AG10803 (cell line): ENCODE data around the gene DHX58.

Experiments used
- DNase-seq: peaks from one replicate; pipeline ENCODE4 v3.0.0; 2010; ENCODE audit warnings: low read depth
- H3K4me3 ChIP-seq: 2 replicates; pipeline ENCODE4 v1.5.1; 2011; ENCODE audit warnings: mild to moderate bottlenecking, low read length, control low read depth
- TF ChIP-seq, protein P1 (sequence below): conservative IDR thresholded peaks from 2 replicates; pipeline ENCODE4 v1.5.1; 2011; ENCODE audit warnings: mild to moderate bottlenecking, low read length, control low read depth, inconsistent platforms

DHX58 gene

DNA sequence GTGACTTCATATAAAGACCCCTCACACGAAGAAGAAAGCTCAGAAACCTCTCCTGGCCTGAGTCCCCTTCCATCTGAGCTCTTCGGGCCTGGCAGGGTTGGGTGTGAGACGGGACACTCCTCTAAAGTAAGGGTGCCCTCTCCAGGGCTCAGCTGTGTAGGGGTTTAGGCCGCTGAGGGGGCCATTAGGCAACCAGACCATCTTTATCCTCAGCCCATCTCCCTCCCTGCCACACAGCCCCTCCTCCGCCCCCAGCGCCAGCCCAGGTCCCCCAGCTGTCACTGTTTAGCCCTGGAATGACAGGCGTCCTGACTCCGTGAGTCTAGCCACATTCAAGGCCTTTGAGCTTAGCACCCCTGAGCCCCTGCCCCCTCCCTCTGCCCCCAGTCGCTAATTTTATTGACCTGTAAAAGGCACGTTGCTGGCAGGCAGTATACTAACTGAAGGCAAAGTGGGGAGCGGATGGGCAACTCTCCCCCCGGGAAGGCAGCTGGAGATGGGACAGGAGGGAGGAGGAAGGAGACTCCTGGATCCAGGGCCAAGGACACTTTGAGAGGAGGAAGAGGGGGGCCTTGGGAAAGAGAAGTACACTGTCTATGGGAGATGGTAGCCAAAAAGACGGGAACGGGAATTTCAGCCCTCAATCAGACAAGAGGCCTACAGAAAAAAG is 13.6 kb downstream of the DHX58 start:
- TF ChIP-seq, protein P1, sequence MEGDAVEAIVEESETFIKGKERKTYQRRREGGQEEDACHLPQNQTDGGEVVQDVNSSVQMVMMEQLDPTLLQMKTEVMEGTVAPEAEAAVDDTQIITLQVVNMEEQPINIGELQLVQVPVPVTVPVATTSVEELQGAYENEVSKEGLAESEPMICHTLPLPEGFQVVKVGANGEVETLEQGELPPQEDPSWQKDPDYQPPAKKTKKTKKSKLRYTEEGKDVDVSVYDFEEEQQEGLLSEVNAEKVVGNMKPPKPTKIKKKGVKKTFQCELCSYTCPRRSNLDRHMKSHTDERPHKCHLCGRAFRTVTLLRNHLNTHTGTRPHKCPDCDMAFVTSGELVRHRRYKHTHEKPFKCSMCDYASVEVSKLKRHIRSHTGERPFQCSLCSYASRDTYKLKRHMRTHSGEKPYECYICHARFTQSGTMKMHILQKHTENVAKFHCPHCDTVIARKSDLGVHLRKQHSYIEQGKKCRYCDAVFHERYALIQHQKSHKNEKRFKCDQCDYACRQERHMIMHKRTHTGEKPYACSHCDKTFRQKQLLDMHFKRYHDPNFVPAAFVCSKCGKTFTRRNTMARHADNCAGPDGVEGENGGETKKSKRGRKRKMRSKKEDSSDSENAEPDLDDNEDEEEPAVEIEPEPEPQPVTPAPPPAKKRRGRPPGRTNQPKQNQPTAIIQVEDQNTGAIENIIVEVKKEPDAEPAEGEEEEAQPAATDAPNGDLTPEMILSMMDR: no peak
- no peak overlapping the region for H3K4me3 ChIP-seq
- DNase-seq: no peak

DNA sequence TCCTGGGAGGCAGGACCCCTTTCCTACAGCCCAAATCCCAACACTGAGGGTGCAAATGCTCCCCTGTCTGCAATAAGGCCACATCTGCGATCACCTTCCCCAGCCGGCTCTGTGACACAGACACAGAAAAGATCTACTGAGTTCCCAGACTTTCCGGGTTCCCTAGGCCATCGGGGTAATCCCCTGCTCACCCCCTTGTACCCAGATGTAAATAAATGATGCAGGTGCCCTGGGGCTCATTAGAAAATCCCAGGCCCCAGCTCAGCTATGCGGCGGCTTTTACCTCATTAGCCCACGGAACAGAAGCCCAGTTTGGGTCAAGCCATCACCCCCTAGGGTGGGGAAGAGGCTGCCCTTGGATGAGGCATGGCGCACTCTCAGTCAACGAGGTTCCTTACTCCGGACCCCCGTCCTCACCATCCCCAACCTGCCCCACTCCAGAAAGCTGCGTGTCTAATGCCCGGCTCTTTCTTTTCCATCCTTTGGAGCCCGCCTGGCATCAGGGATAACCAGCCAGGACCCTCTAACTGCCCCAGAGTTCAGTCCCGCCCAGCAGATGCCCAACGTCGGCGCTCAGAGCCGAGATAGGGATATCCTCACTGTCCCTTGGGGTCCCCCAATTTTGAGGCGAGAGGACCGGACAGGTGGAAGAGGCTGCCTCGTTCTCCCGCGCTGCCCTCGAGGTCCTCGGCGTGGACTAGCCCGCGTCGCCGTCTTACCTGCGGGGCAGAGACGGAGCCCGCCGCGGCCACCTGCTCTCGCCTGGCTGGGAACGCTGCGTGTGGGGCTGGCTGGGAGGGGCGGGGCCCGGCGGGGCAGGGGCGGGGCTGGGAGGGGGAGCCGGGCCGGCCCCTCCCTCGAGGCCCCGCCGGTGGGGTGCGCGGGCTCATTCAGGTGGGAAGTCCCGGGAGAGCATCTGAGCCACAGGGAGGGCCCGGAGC is 14.6 kb downstream of the DHX58 start, which contains the start of gene ZNF385C:
TSS of gene ZNF385C (minus strand) at position 783 of the 941 bp plus-strand sequence. CDS start 35,417 bp downstream, outside the sequence.
- TF ChIP-seq, protein P1: no peak
- no peak for DNase-seq
- no peak within 1 kb of the TSS for H3K4me3 ChIP-seq

DNA sequence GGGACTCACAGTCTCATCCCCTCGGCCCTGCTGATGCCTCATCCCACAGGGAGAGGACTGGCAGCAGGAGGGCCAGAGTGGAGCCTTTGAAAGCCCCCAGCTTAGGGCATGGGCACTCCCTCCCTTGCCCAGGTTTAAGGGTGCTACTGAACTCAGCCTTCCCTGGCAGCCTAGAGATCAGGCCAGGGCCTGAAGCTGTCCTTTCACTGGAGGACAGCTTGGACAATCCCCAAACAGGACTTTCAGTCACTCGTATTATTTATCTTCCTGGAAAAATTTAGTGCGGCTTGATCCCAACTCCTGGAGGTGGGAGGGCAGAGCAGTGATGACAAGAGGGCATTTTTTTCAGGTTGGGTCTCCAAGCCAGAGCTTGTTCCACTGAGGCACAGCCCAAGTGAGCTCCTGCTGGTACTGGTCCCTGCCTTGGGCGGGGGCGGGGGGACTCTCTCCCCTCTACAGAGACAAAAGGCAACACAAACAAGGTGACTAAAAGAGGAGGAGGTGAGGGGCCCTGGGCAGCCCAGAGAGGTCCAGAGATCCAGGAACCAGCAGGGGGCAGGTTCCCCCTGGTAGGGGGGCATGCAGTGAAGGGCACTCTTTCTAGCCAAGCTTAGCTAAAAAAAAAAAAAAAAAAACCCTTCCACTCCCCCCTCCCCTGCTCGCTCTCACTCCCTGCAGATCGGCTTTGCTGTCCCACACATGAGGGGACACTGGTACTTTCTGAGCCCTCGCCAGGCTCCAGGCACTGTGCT is 16.0 kb downstream of the DHX58 start:
- H3K4me3 ChIP-seq: no peak overlapping the region
- no peak for DNase-seq
- TF ChIP-seq, protein P1: no peak

DNA sequence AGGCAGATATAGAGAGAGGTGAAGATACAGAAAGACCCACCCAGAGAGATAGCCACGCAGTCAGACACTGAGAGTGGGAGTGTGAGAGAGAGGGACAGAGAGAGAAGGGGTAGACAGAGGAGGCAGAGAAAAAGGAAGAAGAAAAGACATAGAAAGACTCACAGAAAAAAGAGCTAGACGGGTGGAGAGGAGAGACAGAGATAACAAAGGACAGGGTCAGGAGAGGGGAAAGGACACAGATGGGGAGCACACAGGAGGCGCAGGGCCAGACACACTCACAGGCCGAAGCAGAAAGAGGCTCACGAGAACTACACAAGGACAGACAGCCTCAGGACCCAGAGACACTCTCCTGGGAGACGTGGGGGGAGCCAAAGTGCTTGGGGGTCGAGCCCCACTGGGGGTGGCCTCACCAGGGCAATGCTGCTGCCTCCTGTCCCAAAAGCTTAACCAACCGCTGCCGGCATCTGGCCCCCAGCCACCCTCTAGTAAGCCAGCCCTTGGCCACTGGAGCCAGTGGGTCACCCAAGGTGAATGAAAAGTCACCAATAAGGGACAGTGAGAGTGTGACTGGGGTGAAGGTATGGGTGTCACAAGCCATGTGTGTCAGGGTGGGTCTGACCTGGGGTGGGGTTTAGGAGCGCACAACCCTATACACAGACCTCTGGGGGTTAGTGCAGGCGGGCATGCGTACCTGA is 18.0 kb downstream of the DHX58 start:
- no peak overlapping the region for H3K4me3 ChIP-seq
- DNase-seq: no peak
- TF ChIP-seq, protein P1: no peak

DNA sequence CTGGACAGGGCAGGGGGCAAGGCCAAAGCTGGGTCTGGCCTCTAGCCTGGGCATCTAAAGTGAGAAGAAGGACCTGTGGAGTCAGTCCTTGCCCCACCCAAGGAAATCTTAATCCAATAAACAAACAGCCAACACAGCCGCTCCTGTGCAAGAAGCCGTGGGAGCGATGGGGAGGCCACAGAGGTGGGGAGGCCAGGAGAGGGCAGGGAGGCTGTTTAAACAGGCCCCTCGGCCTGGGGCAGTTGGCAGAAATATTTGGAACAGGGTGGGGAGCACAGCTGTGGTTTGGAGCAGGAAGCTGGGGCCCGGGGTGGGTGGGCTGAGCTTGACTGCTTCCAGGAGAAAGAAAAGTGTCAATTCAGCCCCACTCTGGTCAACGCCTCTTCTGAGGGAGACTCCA is 19.6 kb downstream of the DHX58 start:
- no peak for DNase-seq
- TF ChIP-seq, protein P1: no peak
- H3K4me3 ChIP-seq: no peak overlapping the region

DNA sequence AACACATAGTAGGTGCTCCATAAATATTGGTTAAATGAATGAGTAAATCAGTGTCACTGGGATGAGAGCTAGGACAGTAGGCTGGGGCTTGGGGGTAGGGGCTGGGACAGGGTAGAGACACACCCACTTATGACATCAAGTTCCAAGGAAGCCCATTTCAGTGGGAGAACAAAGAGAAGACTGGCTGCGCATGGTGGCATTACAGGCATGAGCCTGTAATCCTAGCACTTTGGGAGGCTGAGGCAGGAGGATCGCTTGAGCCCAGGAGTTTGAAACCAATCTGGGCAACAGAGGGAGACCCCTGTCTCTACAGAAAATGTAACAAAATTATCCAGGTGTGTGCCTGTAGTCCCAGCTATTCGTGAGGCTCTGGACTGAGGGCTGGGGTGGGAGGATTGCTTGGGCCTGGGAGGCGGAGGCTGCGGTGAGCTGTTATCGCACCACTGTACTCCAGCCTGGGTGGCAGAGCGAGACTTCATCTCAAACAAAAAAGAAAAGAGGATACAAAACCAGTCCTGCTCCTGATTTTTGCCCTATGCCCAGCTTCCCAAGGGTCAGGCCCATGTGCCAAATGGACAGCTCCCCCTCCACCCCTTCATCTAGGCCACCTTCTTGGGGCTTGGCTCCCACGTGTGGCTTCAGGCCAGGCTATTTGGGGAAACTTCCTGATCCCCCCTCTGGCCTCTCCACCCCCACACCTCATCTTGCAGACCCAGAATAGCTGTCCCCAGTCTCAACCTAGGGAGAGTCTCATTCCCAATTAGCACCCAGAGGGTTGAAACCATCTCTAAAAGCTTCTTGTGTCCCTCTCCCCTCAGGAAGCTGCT is 21.3 kb downstream of the DHX58 start:
- no peak overlapping the region for H3K4me3 ChIP-seq
- TF ChIP-seq, protein P1: no peak
- DNase-seq: no peak
